SH-SY5Y (cell line): Measurements from ENCODE around the gene TRIM29.

Source experiments
- GATA2 ChIP-seq: IDR thresholded peaks from 2 replicates; pipeline ENCODE4 v1.6.1; 2011; ENCODE audit warnings: mild to moderate bottlenecking, low read depth, low read length
- GATA3 ChIP-seq: IDR thresholded peaks from 2 replicates; pipeline ENCODE4 v1.6.1; 2011; ENCODE audit warnings: low read depth, mild to moderate bottlenecking, low read length, moderate library complexity

DNA sequence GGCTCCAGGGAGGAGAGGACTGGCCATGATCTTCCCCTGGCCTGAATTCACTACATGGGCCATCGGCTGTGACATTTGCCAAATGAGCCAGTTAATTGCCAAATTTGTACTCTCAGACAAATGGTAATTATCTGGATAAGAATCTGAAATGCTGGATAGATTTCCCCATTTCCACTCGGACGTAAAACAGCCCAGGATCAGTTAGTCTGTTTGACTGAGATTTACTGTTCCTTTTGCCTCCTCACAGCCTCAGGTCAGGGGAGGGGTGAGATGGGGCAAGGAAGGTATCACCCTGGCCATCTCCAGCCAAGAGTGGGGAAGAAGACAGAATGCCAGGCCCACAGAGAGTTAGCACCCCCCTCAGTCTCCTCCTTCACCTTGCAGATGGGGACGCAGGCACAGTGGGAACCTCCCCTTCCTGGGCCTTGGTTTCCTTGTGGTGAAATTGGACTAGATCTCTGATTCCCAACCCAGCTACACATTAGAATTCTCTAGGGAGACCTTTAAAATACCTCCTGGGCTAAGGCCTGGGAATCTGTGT is 5.2 kb downstream of the TRIM29 start:
- TF ChIP-seq GATA2 (peak; percentile 90), GATA3 (no peak; the same call in 1 of the 2 replicates)
